Lower leg skin (tissue), 4 donors: ENCODE data around the gene NCKAP5L. TPM values are rescaled to one million over a fixed set of nuclear protein-coding genes. Genes with fewer than 3 reads are reported as not detected.
"Not testable (repeated sequence)": the region's sequence is repeated elsewhere in the genome, so short reads cannot be mapped to it uniquely, and the experiment has no call there.

Experiments
- DNase-seq, 2 donors: peaks; one replicate each; pipeline ENCODE4 v3.0.0-alpha.2; 2019; ENCODE audit warnings: low spot score in 2 of 2
- H3K4me3 ChIP-seq: fragments of 200-600 bp; sonication (generic); 2 replicates; pipeline ENCODE4 v1.5.1; 2017; ENCODE audit warnings: mild to moderate bottlenecking, low read depth; ENCODE audit not compliant: poor library complexity, severe bottlenecking
- CTCF ChIP-seq, 3 donors: fragments of 450-650 bp; IDR thresholded peaks; one replicate each; pipeline ENCODE4 v1.5.1; 2016; ENCODE audit warnings: antibody characterized with exemption in 3 of 3, mild to moderate bottlenecking in 3 of 3, moderate library complexity in 2 of 3
- POLR2A ChIP-seq, 2 donors: fragments of 450-650 bp; IDR thresholded peaks; one replicate each; pipeline ENCODE4 v1.6.1; 2016 to 2017; ENCODE audit warnings: antibody characterized with exemption in 2 of 2, mild to moderate bottlenecking in 1 of 2, moderate library complexity in 1 of 2
- WGBS, 2 donors: methylation state at CpG; one replicate each; pipeline ENCODE4 v1.1.5; 2018; 5-methylcytosine and 5-hydroxymethylcytosine counted together
- intact Hi-C: fragments of 100-400 bp; cut with DNase I; formaldehyde crosslinking; loops from one replicate; pipeline ENCODE4 v1.15.0; 2023; ENCODE audit warnings: low total_unique reads
- total RNA-seq, 4 donors: library from RNA; depleted of rRNA; stranded (reverse); fragments of >200 nt; gene quantifications; one replicate each; pipeline ENCODE4 v1.1.0, GENCODE V29; 2016

The NCKAP5L gene
- total RNA-seq, 4 donors from 2014 or later: 6.1 to 12.9 (median 9.0) TPM

- peak; percentile 63 to 94 for DNase-seq
- intact Hi-C loops: loop anchor here (5.0 kb wide), 1 partner anchor 205 kb away; no protein-coding TSS in a partner anchor
- no peak overlapping the region for H3K4me3 ChIP-seq
- WGBS, 2 donors: 25% methylated on average over 19 of the region's 19 CpGs
- TF ChIP-seq CTCF (IDR thresholded peaks at IDR 0.05): peak in 1 of 3 donors; percentile 85
- TF ChIP-seq POLR2A (IDR thresholded peaks at IDR 0.05): no peak
Observed at GRCh38 chr12:49866859-49867569, 38.8 kb upstream of the NCKAP5L start.

GRCh38 chr12:49865782-49866135 lies 37.5 kb upstream of the NCKAP5L start:
- 82 to 85% methylated on average over 8 of the region's 8 CpGs for WGBS, 2 donors
- intact Hi-C loops: loop anchor here (5.0 kb wide), 1 partner anchor 207 kb away; no protein-coding TSS in a partner anchor
- no peak overlapping the region for H3K4me3 ChIP-seq
- no peak for TF ChIP-seq CTCF (IDR thresholded peaks at IDR 0.05)
- TF ChIP-seq POLR2A (IDR thresholded peaks at IDR 0.05): no peak
- DNase-seq: no peak

GRCh38 chr12:49865109-49865781 lies 37.0 kb upstream of the NCKAP5L start:
- intact Hi-C loops: loop anchor here (5.0 kb wide), 1 partner anchor 207 kb away; no protein-coding TSS in a partner anchor
- no peak for DNase-seq
- WGBS, 2 donors: 85 to 88% methylated on average over 13 of the region's 13 CpGs
- no peak overlapping the region for H3K4me3 ChIP-seq
- TF ChIP-seq POLR2A (IDR thresholded peaks at IDR 0.05): no peak
- TF ChIP-seq CTCF (IDR thresholded peaks at IDR 0.05): no peak

- 60 to 78% methylated on average over 2 of the region's 2 CpGs for WGBS, 2 donors
Observed at GRCh38 chr12:49864798-49865090, 36.5 kb upstream of the NCKAP5L start.

GRCh38 chr12:49863946-49864797 lies 36.0 kb upstream of the NCKAP5L start:
- DNase-seq: no peak
- intact Hi-C loops: no loop called here

More at GRCh38 chr12:49864798-49865090, 36.5 kb upstream of the NCKAP5L start:
- no peak overlapping the region for H3K4me3 ChIP-seq
- DNase-seq: no peak
- TF ChIP-seq POLR2A (IDR thresholded peaks at IDR 0.05) (no peak), CTCF (IDR thresholded peaks at IDR 0.05) (no peak)
- intact Hi-C loops: loop anchor here (5.0 kb wide), 1 partner anchor 208 kb away; no protein-coding TSS in a partner anchor

GRCh38 chr12:49860921-49861320 lies 32.7 kb upstream of the NCKAP5L start:
- no CpG with 5 or more reads among the region's 31 CpGs for WGBS, 2 donors
- H3K4me3 ChIP-seq, DNase-seq, intact Hi-C loops: not testable (repeated sequence)

More at GRCh38 chr12:49863946-49864797, 36.0 kb upstream of the NCKAP5L start:
- no peak overlapping the region for H3K4me3 ChIP-seq
- WGBS, 2 donors: 51 to 54% methylated on average over 16 to 17 of the region's 17 CpGs
- TF ChIP-seq POLR2A (IDR thresholded peaks at IDR 0.05) (no peak), CTCF (IDR thresholded peaks at IDR 0.05) (no peak)

GRCh38 chr12:49855890-49856289 lies 27.7 kb upstream of the NCKAP5L start:
- H3K4me3 ChIP-seq, intact Hi-C loops, DNase-seq: not testable (repeated sequence)
- 90 to 93% methylated on average over 4 of the region's 4 CpGs for WGBS, 2 donors
